NCI-H2227 treated with DMSO at 0.1 percent for 48 hours (cell line): ENCODE data around the gene NUP188.
A peak's percentile ranks its signal among the peaks of the same experiment; 100 is the strongest.

Experiments used
- DNase-seq: peaks from one replicate; lab custom pipeline; 2025; lab: John Stamatoyannopoulos, UW

NUP188 gene

DNA sequence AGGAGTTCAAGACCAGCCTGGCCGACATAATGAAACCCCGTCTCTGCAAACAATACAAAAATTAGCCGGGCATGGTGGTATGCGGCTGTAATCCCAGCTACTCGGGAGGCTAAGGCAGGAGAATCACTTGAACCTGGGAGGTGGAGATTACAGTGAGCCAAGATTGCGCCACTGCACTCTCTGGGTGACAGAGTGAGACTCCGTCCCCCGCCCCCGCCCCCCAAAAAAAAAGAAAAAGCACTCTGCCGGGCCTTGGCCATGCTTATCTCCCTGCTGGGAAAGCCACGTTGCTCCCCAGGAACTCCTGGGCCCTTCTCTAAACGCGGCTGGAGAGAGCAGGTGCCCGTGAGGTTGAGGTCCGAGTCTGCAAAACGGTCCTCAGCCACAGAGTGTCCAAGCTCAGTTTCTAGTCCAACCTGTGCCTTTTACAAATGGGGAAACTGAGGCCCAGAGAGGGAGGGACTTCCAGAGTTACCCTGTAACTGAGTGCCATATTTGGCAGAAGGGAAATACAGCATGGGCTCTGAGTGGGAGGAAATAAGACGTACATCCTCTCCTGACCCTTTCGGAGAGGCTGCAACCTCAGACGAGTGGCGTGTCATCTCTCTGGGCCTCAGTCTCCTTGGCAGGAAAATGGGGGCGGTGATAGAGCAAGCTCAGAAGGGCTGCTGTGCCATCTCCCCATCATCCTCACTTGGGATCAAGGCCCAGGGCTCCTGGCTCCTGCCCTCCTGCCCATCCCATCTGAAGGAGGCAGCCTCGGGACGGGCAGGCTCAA, 33.3 kb upstream of the NUP188 start:
- DNase-seq, result no peak

DNA sequence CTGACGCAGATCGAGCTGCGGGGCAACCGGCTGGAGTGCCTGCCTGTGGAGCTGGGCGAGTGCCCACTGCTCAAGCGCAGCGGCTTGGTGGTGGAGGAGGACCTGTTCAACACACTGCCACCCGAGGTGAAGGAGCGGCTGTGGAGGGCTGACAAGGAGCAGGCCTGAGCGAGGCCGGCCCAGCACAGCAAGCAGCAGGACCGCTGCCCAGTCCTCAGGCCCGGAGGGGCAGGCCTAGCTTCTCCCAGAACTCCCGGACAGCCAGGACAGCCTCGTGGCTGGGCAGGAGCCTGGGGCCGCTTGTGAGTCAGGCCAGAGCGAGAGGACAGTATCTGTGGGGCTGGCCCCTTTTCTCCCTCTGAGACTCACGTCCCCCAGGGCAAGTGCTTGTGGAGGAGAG, 31.3 kb upstream of the NUP188 start:
- no peak for DNase-seq

DNA sequence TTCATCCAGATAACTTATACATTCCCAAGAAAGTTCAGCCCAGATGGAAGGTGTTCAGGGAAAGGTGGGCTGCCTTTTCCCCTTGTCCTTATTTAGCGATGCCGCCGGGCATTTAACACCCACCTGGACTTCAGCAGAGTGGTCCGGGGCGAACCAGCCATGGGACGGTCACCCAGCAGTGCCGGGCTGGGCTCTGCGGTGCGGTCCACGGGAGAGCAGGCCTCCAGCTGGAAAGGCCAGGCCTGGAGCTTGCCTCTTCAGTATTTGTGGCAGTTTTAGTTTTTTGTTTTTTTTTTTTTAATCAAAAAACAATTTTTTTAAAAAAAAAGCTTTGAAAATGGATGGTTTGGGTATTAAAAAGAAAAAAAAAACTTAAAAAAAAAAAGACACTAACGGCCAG, 30.8 kb upstream of the NUP188 start:
- DNase-seq, result no peak

DNA sequence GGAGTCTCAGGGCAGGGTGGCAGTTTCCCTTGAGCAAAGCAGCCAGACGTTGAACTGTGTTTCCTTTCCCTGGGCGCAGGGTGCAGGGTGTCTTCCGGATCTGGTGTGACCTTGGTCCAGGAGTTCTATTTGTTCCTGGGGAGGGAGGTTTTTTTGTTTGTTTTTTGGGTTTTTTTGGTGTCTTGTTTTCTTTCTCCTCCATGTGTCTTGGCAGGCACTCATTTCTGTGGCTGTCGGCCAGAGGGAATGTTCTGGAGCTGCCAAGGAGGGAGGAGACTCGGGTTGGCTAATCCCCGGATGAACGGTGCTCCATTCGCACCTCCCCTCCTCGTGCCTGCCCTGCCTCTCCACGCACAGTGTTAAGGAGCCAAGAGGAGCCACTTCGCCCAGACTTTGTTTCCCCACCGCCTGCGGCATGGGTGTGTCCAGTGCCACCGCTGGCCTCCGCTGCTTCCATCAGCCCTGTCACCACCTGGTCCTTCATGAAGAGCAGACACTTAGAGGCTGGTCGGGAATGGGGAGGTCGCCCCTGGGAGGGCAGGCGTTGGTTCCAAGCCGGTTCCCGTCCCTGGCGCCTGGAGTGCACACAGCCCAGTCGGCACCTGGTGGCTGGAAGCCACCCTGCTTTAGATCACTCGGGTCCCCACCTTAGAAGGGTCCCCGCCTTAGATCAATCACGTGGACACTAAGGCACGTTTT, 30.2 kb upstream of the NUP188 start:
- DNase-seq, result no peak

DNA sequence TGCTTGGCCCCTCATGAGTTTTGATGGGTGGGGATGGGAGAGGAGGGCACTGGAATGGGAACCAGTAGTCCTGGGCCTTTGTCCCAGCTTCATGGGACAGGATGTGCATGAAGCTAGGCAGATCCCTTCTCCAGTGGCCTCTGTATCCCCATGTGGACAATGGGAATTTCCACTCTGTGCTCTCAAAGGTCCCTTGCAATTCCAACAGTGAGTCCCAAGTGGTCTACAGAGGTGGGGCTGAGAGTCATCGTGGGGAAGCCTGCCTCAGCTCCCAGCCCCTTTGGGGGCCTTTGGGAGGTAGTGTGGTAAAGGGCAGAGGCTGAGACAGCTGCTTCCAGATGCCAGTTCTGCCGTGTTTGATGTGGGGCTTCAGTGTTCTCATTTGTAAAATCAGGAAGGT, 28.6 kb upstream of the NUP188 start:
- DNase-seq, result no peak

DNA sequence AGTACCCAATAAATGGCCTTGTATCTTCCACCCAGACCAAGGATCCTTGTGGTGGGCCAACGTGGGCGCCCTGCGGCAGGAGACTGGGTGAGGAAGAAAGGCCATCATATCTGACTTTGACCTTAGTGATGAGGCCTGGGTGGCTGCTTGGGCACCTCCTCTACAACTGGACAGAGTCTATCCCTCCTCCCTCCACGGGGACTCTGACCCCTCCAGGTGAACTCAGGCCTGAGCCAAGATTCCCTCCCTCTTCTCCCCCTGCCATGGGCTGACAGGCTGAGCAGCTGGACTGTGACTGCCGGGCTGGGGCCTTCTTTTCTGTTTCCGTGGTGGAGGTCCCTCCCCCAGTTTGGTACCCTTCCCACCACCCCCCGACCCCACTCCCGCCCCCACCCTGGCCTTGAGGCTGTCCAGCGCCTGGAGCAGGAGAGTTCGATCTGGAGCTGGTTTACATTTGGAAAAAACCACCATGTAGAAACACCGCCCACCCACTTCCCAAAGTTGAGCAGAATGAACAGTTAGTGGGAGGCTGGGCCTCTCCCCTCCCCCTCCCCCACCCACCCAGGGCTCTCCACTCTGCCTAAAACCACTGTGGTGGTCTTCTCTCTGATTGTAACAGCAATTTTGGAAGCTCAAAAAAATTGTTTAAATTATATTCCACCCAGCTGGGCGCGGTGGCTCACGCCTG, 28.0 kb upstream of the NUP188 start:
- DNase-seq, result no peak

DNA sequence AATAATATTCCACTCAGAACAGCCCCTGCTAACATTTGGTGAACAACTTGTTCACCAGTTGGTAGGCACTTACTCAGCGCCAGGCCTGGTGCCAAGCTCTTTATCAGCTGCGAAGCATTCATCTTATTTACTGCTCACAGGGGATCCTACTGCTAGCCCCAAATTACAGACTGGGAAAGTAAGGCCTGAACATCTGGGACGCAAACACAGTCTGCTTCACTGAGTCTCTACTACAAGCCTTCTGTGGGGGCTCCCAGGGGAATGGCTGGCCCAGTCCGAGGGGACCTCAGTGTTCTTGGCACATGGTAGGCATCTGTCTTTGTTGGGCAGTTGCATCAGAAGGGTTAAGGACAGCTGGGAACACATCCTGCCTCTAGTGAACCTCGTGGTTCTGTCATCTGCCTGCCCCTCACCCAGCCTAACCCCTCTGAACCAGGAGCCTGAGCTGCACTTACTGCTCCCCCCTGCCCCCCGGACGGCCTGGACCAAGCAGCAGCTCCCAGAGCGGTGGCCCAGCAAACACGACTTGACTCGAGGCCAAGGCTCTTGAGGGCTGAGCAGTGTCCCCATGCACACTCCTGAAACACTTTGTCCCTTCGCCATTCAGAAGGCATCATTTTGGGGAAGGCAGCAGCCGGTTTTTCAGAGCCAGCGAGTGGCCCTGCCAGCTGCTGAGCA, 27.0 kb upstream of the NUP188 start, which contains the start of gene PHYHD1:
PHYHD1 (plus strand) TSS at position 602 of the 678 bp plus-strand sequence. CDS start 1,342 bp downstream, outside the sequence.
- DNase-seq, result no peak

DNA sequence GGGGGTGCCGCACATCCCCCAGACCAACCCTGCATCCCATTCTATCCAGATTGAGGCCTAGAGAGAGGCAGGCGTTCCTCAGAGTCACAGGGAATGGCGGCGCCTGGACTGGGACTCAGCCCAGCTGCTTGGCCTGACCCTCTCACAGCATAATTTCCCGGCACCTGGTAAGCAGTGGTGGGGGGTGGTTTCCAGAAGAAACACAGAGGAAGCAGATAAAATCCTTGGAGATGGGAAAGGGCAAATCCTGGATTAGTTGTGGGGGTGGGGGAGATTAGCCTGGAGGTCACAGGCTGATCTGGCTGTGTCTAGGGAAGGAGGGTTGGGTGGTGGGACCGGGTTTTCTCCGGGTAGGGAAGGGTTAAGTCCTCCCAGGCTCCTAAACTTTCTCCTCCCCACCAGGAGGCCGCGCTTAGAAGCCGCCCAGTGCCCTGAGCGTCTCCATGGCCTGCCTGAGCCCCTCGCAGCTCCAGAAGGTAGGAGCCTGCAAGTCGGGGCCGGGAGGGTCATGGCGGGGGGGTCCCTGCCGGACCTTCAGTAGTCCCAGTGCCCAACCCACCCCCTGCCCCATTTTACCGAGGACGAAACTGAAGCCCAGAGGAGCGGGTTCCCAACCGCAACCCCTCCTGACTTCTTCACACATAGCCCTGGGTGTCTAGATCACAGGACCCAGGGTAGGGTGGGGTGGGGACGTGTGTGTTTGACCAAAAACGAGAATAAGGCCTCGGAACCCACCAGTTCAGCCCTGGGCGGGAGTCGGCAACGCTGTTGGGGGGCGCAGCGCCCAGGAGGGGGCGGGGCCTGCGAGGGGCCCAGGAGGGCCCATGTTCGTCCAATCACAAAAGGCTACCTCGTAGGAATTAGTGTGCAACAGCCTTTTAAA, 25.4 kb upstream of the NUP188 start:
- DNase-seq, result no peak

DNA sequence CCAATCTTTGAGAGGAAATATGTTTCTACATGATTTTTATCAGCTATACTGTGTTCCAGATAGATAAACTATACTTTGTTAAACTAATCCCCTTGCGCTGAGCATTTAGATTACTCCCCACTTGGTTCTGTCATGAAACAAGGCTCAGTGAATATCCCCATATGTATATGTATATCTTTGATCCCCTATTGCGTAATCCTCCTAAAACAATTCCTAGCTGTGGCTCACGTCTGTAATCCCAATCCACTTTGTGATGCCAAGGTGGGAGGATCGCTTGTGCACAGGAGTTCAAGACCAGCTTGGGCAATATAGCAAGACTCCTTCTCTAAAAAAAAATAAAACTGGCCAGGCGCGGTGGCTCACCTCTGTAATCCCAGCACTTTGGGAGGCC, 24.0 kb upstream of the NUP188 start:
- DNase-seq, result no peak

DNA sequence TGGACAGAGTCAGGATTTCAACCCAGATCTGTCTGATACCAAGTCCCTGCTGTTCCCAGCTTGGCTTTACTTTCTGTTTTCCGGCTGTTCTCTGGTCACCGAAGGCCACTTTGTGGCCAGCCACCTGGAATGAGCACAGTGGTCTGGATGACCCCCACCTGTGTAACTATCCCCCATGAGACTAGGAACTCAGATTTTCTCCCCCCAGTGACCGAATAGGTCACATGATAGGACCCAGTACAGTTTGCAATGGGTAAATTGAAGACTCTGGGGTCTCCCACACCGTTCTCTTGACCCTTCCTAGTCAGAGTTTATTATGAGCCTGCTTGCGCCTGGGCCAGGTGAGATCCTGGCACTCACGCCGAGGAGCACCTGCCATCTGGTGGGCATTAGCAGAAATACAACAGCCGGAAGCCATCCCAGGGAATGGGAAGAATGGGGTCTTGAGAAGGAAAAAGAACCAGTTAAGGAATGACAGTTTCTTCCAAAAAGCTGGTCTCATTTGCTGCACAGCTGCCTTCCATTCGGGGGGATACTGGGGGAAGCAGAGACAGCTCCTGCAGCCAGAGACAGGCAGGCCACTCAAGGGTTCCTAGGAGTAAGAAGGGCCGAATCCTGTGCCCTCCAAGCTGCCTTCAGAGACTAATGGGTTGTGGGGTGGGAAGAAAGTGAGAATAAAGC, 19.6 kb upstream of the NUP188 start:
- peak; percentile 19 for DNase-seq

DNA sequence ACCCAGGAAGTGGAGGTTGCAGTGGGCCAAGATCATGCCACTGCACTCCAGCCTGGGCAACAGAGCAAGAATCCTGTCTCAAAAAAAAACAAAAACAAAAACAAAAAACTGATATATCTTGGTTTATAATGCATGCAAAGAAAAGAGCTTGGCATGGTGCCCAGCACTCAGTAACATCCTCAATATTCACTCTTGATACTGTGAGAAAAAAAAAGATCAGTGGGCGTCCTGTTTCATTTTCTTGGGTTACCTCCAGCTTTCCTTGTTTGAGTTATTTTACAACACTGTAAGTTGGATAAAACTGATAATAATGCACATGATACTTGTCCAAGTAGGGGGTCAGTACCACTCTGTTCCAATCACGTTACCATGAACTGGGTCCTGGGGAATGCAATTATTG, 18.9 kb upstream of the NUP188 start:
- no peak for DNase-seq

DNA sequence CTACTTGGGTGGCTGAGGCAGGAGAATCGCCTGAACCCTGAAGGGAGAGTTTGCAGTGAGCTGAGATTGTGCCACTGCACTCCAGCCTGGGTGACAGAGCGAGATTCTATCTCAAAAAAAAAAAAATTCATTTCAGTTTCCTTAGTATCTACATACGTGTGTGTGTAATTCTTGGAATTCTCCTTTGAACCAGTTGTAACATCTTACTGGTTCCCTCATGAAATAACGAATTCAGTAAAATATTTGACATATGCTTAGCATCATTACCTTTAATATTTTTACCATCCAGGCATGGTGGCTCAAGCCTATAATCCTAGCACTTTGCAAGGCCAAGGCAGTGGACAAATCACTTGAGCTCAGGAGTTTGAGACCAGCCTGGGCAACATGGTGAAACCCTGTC, 17.9 kb upstream of the NUP188 start:
- DNase-seq, result no peak

DNA sequence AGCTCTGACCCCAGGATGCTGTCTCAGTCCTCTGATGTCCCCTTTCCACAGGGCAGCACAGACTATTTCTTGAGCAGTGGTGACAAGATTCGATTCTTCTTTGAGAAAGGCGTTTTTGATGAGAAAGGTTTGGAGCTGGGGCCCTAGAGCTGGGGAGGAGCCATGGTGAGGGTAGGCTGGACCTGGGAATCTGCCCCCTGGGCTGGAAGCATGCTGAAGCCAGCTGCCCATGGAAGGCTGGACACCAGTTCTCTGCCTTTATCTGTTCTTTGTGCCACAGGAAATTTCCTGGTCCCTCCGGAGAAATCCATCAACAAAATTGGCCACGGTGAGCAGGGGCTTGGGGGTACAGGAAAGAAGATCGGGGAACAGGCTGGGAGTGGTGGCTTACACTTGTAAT, 13.8 kb upstream of the NUP188 start:
- DNase-seq, result no peak

DNA sequence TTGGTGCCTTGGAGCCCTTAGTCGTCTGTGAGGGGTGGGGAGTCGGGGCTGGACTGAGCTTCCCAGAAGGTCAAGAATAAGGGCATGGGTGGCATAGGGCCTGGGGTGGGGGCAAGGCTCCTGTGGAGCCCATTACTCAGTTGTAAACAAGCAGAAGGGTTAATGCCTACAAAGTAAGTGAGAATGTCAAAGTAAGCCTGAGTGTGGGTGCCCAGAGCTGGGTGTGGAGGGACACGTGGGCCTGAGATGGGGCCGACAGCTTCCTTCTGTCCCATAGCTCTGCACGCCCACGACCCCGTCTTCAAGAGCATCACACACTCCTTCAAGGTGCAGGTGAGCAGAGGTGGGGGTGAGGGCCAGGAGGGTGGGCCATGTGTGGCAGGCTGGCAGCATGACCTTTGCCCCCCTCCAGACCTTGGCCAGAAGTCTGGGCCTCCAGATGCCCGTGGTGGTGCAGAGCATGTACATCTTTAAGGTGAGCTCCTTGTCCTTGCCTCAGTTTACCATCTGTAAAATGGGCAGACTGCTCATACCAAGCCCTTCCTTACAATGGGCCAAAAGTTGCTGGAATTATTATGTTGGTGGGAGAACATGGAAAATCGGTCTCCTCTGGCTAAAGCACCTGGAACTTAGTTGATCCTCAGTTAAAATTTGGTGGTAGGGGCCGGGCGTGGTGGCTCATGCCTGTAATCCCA, 11.2 kb upstream of the NUP188 start:
- no peak for DNase-seq

DNA sequence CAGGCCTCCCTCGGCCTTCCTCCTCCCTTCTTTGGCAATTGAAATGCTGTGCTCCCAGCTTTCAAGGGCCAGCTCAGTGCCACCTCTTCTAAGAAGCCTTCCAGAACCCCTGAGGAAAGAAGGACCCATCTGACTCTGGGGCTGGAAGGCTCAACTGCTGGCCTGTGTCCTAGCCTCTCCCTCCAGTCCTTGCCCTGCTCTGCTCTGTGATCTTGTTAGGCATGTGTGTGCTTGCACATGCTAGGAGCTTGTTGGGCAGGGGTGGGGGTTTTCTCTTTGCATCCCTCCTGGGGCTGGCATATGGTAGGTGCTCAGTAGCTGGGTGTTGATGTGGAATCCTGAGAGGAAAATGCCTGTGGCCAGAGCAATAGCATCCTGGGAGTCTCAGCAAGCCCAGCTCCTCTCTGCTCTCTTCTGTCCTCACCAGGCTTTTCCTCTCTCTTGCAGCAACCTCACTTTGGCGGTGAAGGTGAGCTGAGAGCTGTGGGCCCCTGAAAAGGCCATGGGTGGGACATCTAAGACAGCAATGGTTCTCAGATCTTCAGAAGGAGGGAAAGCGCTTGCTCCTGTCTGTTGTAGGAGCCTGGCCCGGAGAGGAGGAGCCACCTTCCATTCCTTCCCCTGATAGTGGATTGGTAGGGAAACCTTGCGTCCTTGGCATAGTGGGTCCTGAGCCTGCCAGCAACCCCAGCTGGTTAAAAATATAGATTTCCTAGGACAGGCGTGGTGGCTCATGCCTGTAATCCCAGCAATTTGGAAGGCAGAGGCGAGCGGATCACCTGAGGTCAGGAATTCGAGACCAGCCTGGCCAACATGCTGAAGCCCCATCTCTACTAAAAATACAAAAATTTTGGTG, 10.0 kb upstream of the NUP188 start:
- no peak for DNase-seq

DNA sequence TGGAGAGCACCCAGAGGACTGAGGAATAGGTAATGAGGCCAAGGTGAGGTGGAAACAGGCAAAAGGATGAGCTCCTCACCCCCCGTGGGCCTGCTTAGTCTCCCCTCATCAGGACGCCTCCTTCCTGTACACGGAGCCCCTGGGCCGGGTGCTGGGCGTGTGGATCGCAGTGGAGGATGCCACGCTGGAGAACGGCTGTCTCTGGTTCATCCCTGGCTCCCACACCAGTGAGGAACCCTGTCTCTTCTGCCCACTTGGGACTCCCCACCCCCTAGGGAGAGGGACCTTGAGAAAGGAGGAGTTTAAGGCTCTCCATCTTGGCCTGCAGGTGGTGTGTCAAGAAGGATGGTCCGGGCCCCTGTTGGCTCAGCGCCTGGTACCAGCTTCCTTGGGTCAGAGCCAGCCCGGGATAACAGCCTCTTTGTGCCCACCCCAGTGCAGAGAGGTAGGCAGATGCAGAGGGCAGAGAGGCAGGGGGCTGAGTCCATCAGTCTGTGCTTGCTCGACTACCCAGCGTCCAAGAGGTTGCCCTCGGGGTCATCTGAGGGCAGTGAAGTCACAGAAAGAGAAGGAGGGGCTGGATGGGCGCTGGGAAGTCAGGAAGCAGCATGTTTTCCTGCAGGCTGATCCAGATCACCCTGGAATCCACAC, 7.1 kb upstream of the NUP188 start:
- DNase-seq, result no peak

DNA sequence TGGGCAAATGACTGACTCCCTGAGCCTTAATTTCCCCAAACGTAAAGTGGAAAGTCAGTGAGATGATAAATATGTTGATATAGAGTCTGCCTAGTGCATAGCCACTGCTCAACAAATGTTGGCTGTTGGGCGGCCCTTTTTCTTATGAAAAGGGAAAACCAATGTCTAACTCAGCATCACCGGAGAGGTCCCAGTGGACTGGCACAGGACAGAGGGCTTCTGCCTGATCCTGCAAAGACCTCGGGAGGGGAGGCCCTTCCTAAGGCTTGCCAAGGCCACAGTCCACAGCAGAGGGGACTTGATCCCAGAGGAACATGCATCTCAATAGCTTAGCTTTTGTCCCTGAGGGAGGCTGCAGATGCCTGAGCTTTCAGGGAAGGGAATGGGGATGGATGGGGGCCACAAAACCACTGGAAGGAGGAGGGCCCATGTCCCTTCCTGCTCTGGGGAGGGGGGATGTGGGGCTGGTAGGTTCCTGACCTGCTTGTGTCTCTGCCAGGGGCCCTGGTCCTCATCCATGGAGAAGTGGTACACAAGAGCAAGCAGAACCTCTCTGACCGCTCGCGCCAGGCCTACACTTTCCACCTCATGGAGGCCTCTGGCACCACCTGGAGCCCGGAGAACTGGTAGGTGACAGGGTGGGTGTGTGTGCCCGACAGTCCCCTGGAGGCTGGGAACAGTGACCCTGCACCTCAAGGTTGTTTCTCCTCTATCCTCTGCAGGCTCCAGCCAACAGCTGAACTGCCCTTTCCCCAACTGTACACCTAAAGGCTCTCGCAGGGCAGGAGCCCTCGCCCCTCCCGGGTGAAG, 6.3 kb upstream of the NUP188 start:
- DNase-seq, result no peak
